AG08395 (cell line): ENCODE results near the gene SLC6A18.

ENCODE experiments used
- DNase-seq: peaks from one replicate; pipeline ENCODE4 v3.0.0; 2012; ENCODE audit warnings: mixed read lengths, low spot score

SLC6A18 gene

GRCh38 chr5:1225081-1225480 lies at the start of gene SLC6A18:
SLC6A18 (plus strand) TSS chr5:1225381; CDS start chr5:1225478, 97 bp downstream.
- DNase-seq, result no peak

GRCh38 chr5:1175801-1176472 lies 49.2 kb upstream of the SLC6A18 start:
- DNase-seq, result no peak

GRCh38 chr5:1176473-1177391 lies 48.4 kb upstream of the SLC6A18 start:
- DNase-seq, result no peak

GRCh38 chr5:1177826-1178528 lies 47.2 kb upstream of the SLC6A18 start:
- no peak for DNase-seq

- DNase-seq, result no peak
These were observed 46.4 kb upstream of the SLC6A18 start for GRCh38 chr5:1178529-1179382.

GRCh38 chr5:1179383-1179715 lies 45.8 kb upstream of the SLC6A18 start:
- no peak for DNase-seq

GRCh38 chr5:1180096-1180495 lies 45.1 kb upstream of the SLC6A18 start:
- DNase-seq, result no peak

- no peak for DNase-seq
These were observed 44.3 kb upstream of the SLC6A18 start for GRCh38 chr5:1180841-1181271.

GRCh38 chr5:1181451-1182359 lies 43.5 kb upstream of the SLC6A18 start:
- DNase-seq, result no peak

- no peak for DNase-seq
These were observed 42.9 kb upstream of the SLC6A18 start for GRCh38 chr5:1182360-1182632.

GRCh38 chr5:1182633-1183423 lies 42.4 kb upstream of the SLC6A18 start:
- DNase-seq, result no peak

- DNase-seq, result no peak
These were observed 41.6 kb upstream of the SLC6A18 start for GRCh38 chr5:1183424-1184162.

- DNase-seq, result no peak
These were observed 41.1 kb upstream of the SLC6A18 start for GRCh38 chr5:1184163-1184470.

- DNase-seq, result no peak
These were observed 40.7 kb upstream of the SLC6A18 start for GRCh38 chr5:1184481-1184880.

GRCh38 chr5:1185038-1185627 lies 40.0 kb upstream of the SLC6A18 start:
- DNase-seq, result no peak

- no peak for DNase-seq
These were observed 39.4 kb upstream of the SLC6A18 start for GRCh38 chr5:1185629-1186350.

GRCh38 chr5:1186351-1187233 lies 38.6 kb upstream of the SLC6A18 start:
- DNase-seq, result no peak
